Measurements from ENCODE around the gene N4BP3.
"Not testable (repeated sequence)": the region's sequence is repeated elsewhere in the genome, so short reads cannot be mapped to it uniquely, and the experiment has no call there.

The N4BP3 gene

GRCh38 chr5:178113141-178113787 is at the start of gene N4BP3:
Gene N4BP3 (plus strand): TSS chr5:178113532. CDS start chr5:178119584, 6,052 bp downstream.
- DNase-seq (ENCODE audit: low read depth), result no peak

- no peak for DNase-seq (ENCODE audit: low read depth)
Measured at GRCh38 chr5:178067755-178068154, 45.6 kb upstream of the N4BP3 start.

- no peak for DNase-seq (ENCODE audit: low read depth)
Measured at GRCh38 chr5:178068293-178068692, 45.0 kb upstream of the N4BP3 start.

- no peak for DNase-seq (ENCODE audit: low read depth)
Measured at GRCh38 chr5:178069909-178070308, 43.4 kb upstream of the N4BP3 start.

DNA sequence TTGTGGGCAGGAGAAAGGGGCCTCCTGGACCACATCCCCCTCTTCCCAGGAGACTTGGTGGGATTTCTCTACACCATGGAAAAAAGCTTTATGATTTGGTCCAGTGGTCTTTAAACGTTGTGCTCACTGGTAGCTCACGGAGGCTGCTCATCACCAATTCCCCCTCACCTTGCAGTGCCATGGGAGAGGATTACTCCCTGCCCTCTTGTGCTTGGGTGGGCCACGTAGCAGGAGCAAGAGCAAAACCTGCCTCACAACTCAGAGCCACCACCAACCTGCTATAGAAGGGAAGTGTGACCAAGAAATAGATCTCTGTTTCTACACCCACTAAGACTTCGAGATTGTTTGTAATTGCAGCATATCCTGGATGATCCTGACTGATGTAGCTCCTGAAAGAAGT is 42.2 kb upstream of the N4BP3 start:
- no peak for DNase-seq (ENCODE audit: low read depth)

DNA sequence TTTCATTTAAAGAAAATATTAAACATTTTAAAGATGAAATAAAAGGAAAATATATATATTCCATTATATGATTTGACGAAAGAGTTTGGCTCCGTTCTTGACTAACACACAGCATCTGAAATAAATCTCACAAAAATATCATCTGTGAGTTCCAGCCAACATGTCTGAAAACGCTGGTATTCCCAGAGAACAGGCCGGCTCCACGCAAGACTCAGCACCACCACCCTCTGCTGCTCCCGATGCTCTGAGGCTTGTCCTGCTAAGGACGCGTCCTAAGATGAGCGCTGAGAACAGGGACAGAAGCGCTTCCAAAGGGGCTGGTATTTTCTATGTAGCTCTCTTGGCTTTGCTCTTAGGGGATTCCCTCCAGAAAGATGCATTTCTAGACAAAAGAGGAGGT is 40.6 kb upstream of the N4BP3 start:
- no peak for DNase-seq (ENCODE audit: low read depth)

DNA sequence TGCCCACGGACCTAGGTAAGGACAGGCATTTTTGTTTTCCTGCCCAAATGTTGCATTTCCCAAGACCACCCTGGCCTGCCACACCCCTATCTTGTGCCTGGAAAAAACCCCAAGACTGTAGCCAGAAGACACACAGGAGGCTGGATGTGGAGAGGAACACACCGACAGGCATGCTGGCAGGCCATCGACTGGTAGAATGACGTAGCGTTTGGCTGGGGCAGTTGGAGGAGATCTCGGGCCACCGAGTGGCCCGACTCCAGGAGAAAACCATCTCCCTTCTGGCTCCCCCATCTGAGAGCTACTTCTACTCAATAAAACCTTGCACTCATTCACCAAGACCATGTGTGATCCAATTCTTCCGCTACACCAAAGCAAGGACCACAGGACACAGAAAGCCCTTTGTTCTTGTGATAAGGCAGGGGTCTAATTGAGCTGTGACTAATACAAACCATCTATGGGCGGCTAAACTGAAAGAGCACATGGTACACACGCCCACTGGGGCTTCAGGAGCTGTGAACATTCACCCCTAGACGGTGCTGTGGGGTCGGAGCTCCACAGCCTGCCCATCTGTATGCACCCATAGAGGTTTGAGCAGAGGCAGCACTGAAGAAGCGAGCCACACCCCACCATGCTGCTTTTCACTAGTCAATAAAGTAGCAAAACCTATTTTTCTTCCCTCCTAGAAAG is 38.9 kb upstream of the N4BP3 start:
- no peak for DNase-seq (ENCODE audit: low read depth)

GRCh38 chr5:178076965-178077364 is 36.4 kb upstream of the N4BP3 start:
- DNase-seq (ENCODE audit: low read depth), result not testable (repeated sequence)

DNA sequence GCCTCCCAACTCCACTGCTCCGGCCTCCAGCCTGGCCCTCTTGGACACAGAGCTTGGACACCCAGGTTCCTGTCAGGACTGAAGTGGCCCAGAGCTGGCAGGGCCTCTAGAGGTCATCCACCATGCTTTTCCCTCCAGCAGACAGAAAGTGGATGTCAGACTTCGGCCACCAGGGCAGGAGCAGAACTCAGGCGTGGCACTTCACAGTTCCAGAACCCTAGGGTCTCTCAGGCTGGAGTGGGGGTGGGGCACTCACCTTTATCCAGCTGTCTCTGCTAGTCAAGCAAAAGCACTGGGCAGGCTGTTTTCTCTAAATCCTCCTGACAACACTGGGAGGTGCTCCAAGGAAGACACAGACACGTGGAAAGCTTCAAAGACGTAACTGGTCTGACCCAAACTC is 35.6 kb upstream of the N4BP3 start:
- no peak for DNase-seq (ENCODE audit: low read depth)

GRCh38 chr5:178078197-178079010 is 34.9 kb upstream of the N4BP3 start:
- no peak for DNase-seq (ENCODE audit: low read depth)

DNA sequence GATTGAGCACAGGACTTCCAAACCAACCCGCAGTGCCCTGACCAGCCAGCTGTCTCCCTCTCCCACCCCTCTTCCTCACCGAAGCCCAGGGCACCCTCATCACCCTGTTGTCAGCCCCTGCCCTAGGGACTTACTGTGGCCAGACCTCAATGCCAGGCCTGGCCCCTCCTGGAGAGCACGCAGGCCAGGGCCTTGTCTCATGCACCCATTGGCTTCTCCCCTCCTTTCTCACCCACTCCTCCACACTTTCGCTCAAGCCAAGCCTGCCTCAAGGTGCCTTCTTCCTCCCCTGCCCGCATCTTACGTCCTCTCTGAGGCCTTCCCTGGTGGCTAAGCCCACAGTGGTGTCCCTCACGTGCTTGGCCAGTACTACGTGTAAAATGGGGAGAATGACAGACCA is 33.3 kb upstream of the N4BP3 start:
- DNase-seq (ENCODE audit: low read depth), result no peak

DNA sequence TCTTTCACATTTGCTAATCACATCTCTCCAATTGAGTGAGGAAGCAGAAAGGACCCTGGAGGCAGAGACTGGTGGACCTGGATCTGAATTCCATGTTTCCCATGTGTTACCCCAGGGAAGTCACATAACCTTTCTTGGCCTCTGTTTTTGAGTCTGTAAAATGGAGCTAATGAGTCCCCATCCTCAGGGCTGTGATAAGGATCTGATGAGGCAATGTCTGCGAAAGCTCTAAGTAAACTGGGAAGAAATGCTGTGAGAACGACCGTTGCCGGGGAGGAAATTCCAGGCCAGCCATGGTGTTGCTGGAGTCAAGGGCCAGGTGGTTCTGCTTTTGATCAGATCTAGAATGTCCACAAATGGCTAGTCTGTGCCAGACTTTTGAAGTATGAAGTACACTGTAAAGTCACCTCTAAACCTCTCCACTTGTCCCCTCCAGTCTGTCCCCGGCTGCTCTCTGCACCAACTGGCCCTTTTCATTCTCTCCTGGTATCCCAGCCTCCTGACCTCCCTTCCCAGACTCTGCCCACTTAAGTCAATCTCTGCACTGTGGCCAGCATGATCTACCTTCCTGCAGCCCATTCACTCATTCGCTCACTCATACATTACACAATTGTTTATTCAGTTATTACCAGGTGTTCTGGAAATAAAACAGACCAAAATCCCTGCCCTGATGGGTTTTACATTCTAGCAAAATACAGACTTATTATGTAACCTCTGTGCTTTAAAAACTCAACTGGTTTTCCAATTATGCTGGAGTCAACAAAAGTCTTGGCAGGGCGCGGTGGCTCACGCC is 32.5 kb upstream of the N4BP3 start:
- no peak for DNase-seq (ENCODE audit: low read depth)

DNA sequence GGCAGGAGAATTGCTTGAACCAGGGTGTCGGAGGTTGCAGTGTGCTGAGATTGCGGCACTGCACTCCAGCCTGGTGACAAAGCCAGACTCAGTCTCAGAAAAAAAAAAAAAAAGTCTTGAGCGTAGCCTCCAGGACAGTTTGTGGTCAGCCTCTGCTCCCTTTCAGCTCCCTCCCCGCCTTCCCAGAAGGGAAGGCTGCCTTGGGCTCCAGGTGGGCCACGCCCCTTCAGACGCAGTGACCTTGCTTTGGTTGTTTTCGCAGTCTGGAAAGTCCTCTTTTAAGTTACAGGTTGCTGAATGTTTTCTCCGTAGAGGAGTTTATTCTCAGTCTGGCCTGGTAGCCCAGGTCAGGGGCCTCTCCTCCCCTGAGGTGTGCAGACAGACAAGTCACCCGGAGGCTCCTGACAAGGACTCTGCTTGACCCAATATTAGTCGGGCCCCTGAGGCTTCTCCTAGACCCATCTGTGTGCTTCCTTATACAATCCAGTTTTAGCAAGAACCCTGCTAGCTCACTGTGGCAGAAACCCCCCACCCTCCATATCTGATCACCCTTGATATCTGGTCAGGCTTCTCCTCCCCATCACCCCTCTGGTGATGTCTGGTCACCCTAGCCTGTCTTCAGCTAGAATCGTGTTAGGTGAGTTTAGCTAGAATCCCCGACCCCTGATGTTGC is 31.6 kb upstream of the N4BP3 start:
- no peak for DNase-seq (ENCODE audit: low read depth)

DNA sequence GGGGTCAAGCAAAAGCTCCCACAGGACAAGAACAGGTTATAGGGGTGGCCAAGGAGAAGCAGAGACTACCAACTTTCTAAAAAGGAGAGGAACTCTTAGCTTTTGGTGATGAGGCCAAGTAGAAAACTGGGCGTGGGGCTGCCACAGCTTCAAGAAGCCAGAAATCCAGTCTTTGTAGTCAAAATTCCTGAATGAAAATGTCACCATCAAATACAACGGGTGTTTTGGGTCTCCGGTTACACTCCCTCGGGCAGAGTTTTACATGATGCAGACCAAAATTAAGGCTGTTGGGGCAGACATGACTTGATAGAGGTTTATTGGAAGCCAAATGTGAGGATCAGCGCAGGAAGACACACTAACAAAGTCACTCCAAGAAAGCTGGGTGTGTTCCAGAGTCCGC is 29.4 kb upstream of the N4BP3 start:
- DNase-seq (ENCODE audit: low read depth), result no peak

GRCh38 chr5:178085316-178085715 is 28.0 kb upstream of the N4BP3 start:
- DNase-seq (ENCODE audit: low read depth), result no peak

GRCh38 chr5:178086266-178086665 is 27.1 kb upstream of the N4BP3 start:
- no peak for DNase-seq (ENCODE audit: low read depth)

DNA sequence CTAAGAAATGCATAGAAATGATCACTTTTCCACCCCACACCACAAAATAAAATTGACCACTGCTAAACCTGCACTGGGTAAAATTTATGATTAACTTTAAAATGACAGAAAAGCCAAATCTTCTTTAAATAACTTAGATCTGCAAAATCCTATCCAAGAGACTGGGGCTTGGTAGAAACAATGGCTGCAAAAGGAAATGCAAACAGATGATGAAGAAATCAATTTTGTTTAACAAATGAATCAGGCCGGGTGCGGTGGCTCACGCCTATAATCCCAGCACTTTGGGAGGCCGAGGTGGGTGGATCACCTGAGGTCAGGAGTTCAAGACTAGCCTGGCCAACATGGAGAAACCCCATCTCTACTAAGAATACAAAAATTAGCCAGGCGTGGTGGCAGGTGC is 26.1 kb upstream of the N4BP3 start:
- not testable (repeated sequence) for DNase-seq (ENCODE audit: low read depth)

DNA sequence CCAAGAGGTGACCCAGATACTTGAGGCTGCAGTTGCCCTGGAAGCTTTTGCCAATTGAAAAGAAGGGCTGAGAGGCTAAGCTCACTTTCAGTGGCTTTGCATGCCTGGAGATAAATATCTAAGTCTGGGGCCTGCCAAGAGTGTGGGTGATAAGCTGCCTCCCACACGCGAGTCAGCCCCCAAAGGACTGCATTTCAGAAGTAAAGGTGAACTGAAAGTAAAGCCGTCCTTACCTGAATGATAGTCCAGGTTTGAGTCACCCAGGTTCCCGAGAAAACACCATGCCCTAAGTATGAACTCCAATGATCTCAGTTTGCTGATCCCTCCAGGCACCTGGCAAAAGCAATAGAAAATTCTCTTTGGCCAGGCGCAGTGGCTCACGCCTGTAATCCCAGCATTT is 22.5 kb upstream of the N4BP3 start:
- no peak for DNase-seq (ENCODE audit: low read depth)

DNA sequence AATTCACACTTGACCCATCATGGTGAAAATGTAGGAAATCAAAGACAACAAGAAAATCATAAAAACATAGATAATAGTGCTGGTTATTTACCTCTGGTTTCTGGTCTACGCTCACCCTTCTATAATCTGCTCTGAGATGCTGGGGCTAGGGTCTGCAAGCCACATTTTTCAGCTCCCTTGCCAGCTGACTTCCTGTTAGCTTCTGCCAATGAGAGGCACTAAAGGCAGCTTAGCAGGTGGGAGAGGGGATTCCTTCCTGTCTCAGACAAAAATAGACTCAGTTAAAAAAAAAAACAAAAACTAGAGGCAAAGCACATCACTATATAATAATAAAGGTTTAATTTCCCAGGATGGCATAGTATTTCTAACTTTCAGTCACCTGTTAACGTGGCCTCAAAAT is 20.2 kb upstream of the N4BP3 start:
- DNase-seq (ENCODE audit: low read depth), result no peak

DNA sequence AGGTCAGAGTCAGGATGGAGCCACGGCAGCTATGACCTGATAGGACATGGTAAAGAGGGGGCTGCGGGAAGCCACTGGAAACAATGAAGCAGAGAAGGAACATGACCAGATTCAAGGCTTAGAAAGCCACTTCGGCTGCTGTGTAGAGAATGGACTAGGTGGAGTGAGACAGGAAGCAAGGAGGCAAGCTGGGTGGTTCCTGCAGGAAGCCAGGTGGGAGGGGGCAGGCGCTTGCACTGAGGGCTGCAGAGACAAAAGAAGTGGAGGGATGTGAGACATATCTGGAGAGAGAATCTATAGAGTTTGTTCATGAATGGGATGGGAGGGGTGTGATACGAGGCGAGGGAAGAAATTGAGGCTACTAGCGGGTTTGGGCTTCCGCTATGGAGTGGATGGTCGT is 19.0 kb upstream of the N4BP3 start:
- DNase-seq (ENCODE audit: low read depth), result no peak

DNA sequence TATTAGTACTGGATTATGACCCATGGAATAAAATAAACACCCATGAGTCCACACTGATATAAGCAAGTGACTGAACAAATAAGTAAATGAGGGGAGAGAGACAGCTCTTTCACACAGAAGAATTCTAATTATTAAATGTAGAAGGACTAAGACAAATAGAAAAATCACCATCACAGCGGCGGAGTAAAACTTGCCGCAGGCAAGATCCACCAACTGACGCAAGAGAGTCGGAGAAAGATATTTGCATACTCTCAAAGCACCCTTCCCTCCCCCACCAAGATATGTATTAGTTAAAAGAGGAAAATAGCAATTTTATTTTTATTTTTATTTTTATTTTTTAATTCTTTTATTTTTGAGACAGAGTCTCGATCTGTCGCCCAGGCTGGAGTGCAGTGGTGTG is 14.6 kb upstream of the N4BP3 start:
- DNase-seq (ENCODE audit: low read depth), result no peak

GRCh38 chr5:178103612-178104011 is 9.7 kb upstream of the N4BP3 start:
- no peak for DNase-seq (ENCODE audit: low read depth)
